GM04503 (cell line): Measurements from ENCODE around the gene AKT3.
"Not testable (repeated sequence)": the region's sequence is repeated elsewhere in the genome, so short reads cannot be mapped to it uniquely, and the experiment has no call there.

ENCODE experiments used
- DNase-seq: peaks from one replicate; pipeline ENCODE4 v3.0.0-alpha.2; 2012; ENCODE audit warnings: low read depth

The AKT3 gene

DNA sequence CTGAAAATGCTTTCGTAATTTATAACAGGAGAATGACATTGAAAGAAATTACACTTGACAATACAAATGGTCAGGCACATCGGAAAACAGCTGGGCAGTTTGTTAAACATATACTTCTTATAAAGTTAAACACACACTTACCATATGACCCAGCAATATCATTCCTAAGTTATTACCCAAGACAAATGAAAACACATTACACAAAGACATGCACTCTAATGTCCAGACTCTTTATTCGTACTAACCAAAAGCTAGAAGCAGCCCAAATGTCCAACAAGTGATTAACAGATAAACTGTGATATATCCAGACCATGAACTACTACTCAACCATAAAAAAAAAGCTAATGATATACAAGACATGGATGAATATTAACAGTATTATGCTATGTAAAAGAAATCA is 8.5 kb downstream of the AKT3 start:
- DNase-seq: no peak

DNA sequence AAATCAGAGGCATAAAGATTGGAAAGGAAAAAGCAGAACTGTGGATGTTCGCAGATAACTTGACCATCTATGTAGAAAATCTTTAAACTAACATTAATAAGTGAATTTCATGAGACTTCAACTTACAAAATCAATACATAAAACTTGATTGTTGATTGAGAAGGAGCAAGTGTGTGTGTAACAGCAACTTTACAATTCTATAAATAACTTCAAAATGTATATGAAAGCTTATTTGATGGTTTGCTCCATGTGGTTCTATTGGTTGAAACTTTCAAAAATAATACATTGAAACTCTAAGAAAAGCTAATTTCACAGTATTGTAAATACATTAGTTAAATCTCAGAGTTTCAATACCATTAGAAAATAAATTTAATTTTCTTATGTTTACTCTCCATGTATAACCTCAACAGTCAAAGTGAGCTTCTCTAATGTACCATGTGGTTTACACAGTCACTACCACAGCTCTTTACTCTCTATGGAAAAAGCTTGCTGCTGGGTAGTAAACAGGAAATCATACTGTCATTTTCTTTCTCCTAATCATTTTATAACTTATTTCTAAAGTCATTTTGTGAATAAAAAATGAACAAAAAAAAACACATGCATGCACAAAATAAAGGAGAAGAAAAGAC is 12.0 kb downstream of the AKT3 start:
- no peak for DNase-seq

DNA sequence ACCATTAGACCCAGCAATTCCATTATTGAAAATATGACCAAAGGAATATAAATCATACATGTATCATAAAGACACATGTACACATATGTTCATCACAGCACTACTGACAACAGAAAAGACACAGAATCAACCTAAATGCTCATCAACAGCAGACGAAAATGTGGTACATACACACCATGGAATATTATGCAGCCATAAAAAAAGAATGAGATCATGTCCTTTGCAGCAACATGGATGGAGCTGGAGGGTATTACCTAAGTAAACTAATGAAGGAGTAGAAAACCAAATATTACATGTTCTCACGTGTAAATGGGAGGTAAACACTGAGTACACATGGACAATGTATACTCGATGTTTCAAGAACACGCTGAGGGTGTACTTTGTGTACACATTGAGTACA is 15.9 kb downstream of the AKT3 start:
- DNase-seq: no peak

DNA sequence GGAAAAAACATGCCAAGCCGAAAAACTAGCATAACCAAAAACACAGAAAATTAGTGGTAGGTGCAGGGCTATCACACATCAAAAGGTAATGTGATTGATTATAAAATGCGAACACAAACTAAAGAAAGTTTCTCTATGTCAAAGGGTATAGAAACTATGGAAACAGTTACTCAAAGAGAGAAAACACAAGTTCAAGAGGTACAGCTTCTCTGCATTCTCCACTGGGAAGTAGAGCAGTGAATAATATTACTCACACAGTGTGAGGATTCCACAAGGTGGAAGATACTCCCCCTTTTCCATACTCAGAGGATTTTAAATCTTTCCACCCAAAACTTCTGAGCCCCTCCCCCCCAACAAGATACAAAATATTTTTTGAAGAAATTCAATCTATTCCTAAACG is 18.6 kb downstream of the AKT3 start:
- DNase-seq: no peak

DNA sequence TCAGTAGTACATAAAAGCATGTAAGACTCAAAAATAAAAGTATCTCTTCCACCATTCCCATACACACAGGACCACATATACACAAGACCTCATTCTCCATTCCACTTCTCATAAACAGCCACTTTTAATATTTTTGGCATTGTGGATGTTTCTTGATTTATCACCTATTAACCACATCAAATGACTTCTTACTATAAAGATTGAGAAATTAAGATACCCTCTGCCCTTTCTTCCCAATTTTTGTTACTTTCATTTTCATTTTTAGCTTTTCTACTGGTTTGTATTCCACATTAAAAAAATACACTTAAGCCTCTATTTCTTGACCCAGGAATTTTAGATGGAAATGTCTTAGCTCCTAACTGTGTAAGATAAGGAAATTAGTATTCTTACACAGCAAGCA is 22.8 kb downstream of the AKT3 start:
- no peak for DNase-seq

DNA sequence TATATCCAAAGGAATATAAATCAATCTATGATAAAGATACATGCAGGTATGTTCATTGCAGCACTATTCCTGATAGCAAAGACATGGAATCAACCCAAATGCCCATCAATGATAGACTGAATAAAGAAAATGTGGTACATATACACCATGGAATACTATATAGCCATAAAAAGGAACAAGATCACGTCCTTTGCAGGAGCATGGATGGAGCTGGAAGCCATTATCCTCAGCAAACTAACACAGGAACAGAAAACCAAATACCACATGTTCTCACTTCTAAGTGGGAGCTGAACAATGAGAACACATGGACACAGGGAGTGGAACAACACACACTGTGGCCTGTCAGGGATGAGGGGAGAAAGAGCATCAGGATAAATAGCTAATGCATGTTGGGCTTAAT is 25.1 kb downstream of the AKT3 start:
- not testable (repeated sequence) for DNase-seq

DNA sequence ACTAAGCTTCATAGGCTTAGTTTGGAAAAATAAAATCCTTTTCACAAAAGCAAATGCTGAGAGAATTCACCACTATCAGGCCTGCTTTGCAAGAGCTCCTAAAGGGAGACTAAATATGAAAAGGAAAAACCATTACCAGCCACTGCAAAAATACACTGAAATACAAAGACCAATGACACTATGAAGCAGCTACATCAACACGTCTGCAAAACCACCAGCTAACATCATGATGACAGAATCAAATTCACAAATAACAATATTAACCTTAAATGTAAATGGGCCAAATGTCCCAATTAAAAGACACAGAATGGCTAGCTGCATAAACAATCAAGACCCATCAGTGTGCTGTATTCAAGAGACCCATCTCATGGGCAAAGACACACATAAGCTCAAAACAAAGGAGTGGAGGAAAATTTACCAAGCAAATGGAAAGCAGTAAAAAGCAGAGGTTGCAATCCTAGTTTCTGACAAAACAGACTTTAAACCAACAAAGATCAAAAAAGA is 28.8 kb downstream of the AKT3 start:
- no peak for DNase-seq

DNA sequence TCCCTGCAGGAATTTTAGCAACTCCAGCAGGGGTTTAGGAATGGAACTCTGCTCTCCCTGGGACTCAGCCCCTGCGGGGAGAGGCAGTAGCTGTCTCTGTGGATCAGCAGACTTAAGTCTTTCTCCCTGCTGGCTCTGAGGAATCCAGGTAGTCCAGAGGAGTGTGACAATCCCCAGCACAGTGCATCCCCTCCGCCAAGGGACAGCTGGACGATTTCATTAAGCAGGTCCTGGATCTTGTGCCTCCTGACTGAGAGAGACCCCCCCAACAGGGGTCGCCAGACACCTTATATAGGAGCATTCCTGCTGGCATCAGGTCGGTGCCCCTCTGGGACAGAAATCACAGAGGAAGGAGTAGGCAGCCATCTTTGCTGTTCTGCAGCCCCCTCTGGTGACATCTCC is 30.6 kb downstream of the AKT3 start:
- no peak for DNase-seq

DNA sequence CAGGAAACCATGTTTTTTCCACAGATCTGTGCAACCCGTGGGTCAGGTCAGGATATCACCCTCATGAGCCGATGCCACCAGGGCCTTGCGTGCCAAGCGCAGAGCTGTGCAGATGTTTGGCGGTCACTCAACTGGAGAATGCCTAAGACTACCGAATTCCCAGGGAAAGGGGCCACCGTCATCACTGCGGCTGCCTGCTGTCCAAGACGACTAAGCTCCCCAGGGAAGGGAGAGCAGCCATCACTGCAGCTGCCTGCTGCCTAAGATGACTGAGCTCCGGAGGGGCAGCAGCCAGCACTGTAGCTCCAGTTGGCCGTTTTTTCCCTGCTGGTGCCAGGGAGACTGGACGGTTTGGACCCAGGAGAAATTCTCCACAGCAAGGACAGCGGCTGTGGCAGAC is 31.1 kb downstream of the AKT3 start:
- no peak for DNase-seq

DNA sequence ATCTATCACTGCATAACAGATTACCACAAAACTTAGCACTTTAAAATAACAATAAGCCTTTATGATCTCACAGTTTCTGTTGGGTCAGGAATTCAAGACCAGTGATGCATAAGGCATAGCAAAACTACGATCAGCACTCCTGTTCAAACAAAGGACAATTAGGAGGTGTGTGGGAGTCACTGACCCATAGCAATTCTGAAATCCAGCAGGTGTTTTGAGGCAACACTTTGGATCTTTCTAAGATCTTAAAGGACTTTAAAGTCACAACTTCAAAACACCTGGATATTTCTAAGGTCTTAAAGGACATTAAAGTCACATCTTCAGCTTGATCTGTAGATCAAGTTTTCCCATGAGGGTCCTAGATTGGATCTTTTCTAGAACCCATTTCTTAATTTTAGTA is 35.3 kb downstream of the AKT3 start:
- no peak for DNase-seq

DNA sequence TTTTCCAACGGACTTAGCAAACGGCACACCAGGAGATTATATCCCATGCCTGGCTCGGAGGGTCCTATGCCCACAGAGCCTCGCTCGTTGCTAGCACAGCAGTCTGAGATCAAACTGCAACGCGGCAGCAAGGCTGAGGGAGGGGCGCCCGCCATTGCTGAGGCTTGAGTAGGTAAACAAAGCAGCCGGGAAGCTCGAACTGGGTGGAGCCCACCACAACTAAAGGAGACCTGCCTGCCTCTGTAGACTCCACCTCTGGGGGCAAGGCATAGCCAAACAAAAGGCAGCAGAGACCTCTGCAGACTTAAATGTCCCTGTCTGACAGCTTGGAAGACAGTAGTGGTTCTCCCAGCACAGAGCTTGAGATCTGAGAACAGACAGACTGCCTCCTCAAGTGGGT is 42.7 kb downstream of the AKT3 start:
- not testable (repeated sequence) for DNase-seq

DNA sequence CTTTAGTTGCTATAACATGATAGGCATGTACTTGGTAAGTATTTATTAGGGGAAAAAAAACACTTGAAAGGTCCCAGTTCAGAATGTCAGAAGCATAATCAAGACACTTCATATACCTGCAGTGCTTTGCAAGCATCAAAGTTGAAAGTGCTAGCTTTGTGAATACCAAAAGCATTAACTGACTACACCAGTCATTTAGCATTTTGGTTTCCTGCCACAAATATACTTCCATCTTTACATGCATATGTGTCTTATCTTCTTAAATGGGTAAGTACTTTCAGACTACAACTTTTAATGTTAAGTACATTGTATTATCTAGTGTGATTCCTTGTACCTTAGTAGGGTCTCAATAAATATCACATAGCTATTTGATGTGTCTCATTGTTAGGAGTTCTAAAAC is 43.7 kb downstream of the AKT3 start:
- DNase-seq: no peak

DNA sequence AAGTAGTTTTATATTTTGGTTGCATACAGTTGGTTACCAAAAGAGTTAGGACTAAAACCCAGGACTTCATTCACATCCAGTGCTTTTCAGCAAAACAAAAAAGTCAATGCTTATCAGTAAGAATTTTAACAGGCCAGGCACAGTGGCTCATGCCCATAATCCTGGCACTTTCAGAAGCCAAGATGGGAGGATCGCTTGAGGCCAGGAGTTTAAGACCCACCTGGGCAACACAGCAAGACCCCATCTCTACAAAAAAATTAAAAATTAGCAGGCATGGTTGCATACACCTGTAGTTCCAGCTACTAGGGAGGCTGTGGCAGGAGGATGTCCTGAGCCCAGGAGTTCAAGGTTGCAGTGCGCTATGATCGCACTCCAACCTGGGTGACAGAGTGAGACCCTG is 47.3 kb downstream of the AKT3 start:
- no peak for DNase-seq

DNA sequence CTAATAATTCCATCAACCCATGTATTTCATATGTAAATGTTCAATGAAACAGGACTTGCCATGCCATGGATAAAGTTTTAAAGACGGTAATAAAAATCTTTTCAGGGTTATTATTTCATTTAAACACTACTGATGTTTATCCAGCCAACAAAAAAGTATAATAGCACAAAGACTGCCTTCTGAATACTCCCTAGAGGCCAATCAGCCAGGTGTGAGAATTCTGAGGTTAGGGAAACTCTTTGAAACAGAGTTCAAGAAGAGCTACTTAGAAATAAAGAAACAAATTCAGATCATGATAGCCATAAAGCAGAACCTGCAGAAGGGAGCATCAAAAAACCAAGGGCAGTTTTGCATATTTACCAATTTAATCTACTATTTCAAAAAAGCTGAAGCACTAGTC is 48.7 kb downstream of the AKT3 start:
- DNase-seq: no peak

DNA sequence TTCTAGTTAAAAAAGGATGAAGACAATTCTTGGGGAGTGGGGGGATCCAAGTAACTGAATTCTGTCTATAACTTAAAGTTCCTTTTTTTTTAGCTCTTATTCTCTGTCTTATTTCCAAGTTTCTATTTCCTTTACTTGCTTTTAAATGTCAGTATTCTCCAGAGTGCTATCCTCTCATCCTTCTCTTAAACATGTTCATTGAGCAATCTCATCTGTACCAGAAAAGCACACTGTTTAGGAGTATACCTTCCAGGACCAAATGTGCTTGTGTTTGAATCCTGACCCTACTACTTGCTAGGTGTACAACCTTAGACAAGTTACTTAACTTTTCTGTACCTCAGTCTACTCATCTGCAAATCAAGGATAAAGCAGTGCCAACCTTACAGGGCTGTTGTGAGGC is 50.1 kb downstream of the AKT3 start:
- DNase-seq: no peak

DNA sequence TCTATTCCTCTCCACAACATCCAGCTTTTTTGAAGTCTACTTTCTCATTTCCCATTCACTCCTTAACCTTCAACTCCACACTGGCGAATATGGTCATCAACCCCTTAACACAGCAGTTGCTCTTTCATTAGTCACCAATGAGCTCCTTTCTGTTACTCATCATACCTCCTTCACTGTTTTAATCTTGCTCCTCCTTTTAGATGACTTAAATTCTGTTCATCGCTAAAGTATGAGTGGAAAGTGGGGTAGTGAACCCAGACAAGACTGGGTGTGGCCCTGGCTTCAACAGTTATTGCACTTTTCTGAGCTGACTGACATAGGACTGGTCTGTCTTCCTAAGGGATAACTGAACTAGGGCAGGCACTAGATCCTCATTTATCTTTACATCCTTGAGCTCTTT is 51.3 kb downstream of the AKT3 start:
- DNase-seq: peak; percentile 88

DNA sequence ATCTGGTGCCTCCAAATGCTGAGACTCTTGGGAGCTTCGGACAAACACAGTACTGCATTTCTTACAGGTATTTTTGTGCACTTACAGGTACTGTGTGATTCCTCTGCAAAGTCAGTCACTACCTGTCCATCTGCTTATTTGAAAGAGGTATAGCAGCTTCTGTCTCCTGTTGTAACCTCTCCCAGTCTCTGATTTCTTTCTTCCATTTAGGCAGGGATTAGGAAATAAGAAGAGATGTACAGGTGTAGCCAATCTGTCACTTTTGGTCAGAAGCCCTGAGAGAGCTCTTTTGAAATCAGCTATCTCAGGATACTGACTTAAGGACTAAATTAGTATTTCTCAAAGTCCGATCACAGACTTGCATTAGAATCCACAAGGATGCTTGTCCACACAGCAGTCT is 54.0 kb downstream of the AKT3 start:
- DNase-seq: no peak

DNA sequence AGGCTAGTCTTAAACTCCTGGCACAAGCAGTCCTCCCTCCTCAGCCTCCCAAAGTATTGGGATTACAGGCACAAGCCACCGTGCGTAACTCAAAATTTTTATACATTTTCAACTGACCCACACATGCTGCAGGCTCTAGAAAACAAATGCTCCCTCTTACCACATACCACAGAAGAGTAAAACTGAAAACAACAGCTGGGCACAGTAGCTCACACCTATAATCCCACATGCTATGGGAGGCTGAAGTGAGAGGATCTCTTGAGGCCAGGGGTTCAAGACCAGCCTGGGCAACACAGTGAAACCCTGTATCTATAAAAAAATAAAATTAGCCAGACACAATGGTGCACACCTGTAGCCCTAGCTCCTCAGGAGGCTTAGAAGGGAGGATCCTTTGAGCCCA is 56.7 kb downstream of the AKT3 start:
- no peak for DNase-seq

DNA sequence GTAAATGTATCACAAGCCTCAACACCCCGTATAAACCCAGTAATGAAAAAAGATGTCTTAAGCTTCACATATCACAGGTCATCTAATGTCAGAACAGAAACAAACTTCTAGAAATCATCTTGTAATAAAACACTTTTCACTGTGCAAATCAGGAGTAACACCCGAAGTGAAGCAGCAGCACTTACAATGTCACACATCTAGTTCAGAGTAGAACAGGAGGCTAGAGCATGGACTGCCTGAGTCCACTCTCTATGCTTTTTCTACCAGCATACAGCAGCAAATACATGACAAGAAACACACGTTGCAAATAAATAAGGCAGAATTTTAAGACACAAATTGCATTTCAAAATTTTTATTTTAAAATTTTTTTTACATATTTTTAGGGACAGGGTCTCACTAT is 57.2 kb downstream of the AKT3 start:
- no peak for DNase-seq

DNA sequence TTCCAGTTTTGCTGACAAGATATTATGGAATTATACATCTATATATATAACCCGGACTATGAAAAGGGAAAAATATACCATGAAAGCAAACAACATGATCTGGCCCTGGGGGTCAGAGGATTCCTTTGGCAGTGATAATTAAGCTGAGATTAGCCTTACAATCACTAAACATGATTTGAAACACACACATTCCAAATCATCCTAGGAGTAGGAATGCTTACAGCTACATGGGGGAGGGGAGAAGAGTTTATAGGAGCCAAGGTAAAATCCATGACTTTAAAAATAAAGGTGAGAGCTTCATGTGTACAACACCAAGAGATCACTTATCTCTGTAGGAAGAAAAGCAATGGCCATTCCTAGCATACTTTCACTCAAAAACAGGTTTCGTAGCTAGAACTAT is 57.6 kb downstream of the AKT3 start:
- no peak for DNase-seq

DNA sequence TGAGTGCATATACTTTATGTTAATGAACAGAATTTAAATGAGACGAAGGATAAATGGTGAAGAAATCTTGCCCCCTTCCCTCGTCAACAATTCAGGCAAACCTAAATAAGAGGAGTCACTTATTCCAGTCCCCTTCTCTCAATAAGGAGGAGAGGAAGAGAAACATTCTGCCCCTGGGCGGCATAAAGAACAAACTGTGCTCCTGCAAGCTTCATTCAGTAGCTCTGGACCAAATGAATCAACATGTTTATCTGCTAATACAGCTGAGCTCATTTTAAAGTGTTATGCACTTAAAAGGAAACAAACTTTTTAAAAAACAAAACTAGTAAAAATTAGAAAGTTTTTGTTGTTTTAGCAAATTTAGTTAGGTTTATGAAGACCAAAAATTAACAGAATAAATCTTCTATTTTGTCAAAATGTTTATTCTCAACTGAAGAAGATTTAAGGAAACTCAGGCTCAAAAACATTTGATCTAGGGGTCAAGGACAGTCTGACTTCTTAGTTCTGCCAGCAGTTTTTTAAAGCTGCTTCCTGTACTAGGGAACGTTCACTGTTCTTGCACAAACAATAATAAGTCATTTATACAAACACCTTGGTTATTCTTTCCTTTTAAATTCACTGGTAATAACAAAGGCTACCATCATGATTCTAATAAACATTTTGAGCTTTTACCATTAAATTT is 58.3 kb downstream of the AKT3 start:
- DNase-seq: no peak

DNA sequence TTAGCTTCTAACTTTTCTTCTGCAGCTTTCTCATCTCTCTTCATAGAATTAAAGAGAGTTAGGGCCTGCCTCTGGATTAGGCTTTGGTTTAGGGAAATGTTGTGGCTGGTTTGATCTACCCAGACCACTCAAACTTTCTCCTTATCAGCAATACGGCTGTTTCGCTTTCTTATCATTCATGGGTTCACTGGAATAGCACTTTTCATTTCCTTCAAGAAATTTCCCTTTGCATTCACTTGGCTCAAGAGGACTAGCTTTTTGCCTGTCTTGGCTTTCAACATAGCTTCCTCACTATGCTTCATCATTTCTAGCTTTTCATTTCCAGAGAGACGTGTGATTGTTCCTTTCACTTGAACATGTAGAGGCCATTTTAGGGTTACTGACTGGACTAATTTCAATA is 59.6 kb downstream of the AKT3 start:
- DNase-seq: no peak

DNA sequence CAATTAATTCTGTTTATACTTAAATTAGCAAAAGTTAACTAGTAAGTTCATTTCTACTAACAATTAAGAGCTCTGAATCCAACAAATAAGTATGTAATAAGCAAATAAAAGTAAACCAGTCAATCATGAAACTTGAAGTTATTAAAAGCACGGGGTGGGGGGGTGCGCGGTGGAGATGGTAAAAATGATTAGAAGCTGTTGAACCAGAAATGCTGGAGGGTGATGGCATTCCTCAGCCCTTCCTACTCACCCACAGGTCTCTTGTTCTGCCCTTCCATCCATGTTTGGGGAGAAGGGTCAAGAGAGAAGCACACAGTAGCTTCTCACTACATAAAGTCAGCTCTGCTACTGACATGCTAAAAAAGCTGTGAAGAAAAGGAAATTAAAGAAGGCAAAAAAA is 63.5 kb downstream of the AKT3 start:
- DNase-seq: no peak

DNA sequence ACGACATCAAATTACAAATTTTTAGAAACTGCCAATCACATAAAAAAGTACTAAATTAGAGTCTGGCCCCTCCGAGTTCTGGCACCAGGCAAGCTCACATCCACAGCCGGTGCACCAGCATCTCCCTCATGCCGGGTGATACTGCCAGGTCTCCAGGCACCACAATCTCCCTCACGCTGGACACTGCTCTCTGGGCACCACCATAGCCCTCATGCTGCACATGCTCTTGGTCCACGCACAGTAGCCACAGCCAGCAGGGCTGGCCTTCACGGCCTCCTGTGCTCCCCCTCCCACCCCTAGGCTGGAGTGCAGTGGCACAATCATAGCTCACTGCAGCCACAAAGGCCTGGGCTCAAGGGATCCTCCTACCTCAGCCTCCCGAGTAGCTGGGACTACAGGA is 65.5 kb downstream of the AKT3 start:
- no peak for DNase-seq
